Measurements from ENCODE around the gene SPECC1L.
"Not testable (repeated sequence)": the region's sequence is repeated elsewhere in the genome, so short reads cannot be mapped to it uniquely, and the experiment has no call there.

DNA sequence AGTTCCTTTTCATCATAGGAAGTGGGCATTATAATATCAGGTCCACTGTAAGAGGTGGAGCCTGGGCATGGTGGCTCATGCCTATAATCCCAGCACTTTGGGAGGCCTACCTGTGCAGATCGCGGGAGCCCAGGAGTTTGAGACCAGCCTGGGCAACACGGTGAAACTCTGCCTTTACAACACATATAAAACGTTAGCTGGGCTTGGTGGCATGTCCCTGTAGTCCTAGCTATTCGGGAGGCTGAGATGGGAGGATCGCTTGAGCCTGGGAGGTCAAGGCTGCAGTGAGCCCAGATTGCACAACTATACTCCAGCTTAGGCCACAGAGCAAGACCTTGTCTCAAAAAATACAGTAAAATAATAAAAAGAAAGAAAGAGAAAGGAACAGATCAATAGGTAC is 4.1 kb upstream of the SPECC1L start:
- not testable (repeated sequence) for TF ChIP-seq EZH2phosphoT487 (IDR thresholded peaks at IDR 0.05; ENCODE audit: borderline replicate concordance, low read length); EZH2 (IDR thresholded peaks at IDR 0.05; ENCODE audit: low read length, unreplicated experiment)
- TF ChIP-seq, protein P1, sequence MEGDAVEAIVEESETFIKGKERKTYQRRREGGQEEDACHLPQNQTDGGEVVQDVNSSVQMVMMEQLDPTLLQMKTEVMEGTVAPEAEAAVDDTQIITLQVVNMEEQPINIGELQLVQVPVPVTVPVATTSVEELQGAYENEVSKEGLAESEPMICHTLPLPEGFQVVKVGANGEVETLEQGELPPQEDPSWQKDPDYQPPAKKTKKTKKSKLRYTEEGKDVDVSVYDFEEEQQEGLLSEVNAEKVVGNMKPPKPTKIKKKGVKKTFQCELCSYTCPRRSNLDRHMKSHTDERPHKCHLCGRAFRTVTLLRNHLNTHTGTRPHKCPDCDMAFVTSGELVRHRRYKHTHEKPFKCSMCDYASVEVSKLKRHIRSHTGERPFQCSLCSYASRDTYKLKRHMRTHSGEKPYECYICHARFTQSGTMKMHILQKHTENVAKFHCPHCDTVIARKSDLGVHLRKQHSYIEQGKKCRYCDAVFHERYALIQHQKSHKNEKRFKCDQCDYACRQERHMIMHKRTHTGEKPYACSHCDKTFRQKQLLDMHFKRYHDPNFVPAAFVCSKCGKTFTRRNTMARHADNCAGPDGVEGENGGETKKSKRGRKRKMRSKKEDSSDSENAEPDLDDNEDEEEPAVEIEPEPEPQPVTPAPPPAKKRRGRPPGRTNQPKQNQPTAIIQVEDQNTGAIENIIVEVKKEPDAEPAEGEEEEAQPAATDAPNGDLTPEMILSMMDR (conservative IDR thresholded peaks at IDR 0.05; ENCODE audit: low read depth, low read length), result not testable (repeated sequence)

Data from PC-3 (cell line).